Fibroblast of skin of left quadriceps (primary cell): ENCODE results near the gene SHISA9.
A peak's percentile ranks its signal among the peaks of the same experiment; 100 is the strongest.

Source experiments
- DNase-seq, 2 experiments: peaks; one replicate each; pipeline ENCODE4 v3.0.0-alpha.2; 2013; ENCODE audit warnings: low read depth in 2 of 2

The SHISA9 gene

DNA sequence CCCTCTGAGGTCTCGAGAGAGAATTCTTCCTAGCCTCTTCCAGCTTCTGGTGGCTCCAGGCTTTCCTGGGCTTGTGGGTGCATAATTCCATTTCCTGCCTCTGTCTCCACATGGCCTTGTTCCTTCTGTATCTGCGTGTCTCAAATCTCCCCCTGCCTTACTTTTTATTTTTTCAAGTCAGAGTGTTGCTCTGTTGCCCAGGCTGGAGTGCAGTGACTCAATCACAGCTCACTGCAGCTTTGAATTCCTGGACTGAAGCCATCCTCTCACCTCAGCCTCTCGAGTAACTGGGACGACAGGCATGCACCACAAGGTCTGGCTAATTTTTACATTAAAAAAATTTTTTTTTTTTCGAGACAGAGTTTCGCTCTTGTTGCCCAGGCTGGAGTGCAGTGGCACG is 120.6 kb downstream of the SHISA9 start:
- DNase-seq: no peak

GRCh38 chr16:13029786-13030185 is 128.4 kb downstream of the SHISA9 start:
- DNase-seq: no peak

GRCh38 chr16:13030769-13031168 is 129.4 kb downstream of the SHISA9 start:
- DNase-seq: no peak

- no peak for DNase-seq
These were observed 131.5 kb downstream of the SHISA9 start for GRCh38 chr16:13032911-13033310.

DNA sequence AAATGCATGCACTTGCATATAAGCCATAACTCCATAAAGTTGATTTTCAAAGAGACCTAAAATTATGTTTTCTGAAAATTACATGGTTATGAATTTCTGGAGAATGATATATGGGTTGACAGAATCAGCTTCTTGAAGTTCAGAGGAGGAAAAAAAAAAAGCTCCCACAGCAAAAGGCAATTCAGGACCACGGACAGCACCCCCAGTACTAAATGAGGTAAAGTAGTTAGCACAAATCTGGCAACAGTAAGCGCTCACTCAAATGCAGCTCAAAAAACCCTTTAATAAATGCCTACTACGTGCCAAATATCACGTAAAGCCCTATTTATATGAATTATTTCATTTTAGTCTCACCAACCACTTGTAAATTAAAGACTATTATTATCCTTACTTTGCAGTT is 135.2 kb downstream of the SHISA9 start:
- DNase-seq: peak in 1 of 2 experiments; percentile 4

GRCh38 chr16:13038591-13038990 is 137.2 kb downstream of the SHISA9 start:
- no peak for DNase-seq

DNA sequence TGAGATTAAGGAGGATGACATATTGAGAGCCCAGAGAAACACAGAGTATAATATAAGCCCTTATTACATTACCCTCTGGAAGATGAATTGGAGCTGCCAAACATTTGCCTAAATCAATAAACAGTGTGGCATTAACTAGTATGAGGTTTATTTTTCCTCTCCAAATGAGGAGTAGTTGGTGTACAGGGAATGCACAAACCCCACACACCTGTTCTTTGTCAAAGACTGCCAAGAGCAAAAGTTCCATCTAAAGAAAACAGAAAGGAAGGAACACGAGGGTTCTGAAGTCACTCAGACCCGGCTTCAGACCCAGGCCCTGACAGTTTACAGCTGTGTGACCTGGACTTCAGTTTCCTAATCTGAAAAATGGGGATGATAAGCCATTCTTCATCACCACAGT is 138.1 kb downstream of the SHISA9 start:
- no peak for DNase-seq

DNA sequence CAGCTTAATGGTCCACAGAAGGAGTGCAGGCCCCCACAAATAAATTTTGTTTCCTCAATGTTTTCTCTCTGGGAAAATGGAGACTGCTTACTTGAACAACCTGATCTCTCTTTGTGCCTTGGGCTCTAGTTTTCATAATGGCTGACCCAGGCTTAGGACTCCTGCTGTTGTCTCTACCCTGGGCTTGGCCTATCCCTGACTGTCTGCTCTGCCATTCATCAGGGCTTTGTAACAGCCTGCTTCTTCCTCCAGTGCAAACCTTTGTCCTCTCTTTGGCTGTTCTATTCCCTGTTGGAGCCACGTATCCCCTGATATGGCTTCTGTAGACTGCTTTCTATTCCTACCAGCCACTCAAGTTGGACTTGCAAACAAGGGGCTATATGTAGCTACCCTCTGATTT is 139.8 kb downstream of the SHISA9 start:
- no peak for DNase-seq

DNA sequence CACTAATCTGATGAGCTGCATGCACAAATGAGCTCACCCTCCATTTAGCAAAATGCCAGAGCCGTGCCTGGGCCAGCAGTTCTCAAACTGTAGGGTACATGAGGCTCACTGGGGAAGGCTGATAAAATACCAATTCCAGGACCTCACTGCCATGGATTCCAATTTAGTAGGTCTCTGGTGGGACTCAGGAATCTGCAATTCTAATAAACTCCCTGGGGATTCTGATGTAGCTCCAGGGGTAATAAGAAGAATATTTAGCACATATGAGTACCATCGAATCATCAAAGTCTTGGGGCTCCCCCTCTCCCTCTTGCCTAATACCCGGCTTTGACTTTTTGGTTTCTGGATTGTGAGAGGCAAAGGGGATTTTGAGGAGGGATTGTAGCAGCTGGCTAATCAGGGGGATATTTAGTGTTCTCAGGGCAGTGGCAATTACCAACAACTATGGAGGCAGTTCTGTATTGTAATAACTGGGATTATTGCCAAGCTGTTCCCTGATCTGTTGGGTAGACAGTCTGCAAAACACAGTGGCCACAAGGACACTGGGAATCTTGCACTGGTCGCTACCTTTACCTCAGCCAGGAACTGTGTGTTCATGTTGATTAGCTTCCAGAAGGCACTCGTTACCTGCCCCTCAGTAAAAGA is 140.4 kb downstream of the SHISA9 start:
- DNase-seq: no peak

- DNase-seq: no peak
These were observed 140.9 kb downstream of the SHISA9 start for GRCh38 chr16:13042291-13042685.

- no peak for DNase-seq
These were observed 144.8 kb downstream of the SHISA9 start for GRCh38 chr16:13046061-13046821.

GRCh38 chr16:13047276-13047675 is 145.9 kb downstream of the SHISA9 start:
- DNase-seq: no peak

DNA sequence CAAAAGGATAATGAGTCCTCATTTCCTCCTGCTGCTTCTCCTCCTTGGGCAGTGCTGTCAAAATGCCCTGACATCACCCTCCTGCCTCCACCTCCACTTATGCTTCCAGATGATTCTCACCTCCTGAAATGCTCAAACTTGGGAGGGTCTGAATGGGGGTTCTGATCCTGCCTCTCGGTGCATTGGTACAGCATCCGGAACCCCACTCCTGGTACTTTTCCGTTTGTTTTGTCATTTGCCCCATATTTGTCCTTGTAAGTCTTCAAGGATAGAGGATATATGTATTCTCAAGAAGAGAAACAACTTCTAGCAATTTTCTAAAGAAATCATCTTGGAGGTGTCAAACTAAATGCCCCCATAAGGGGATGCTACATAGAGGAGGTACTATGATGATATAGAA is 148.3 kb downstream of the SHISA9 start:
- no peak for DNase-seq

- DNase-seq: no peak
These were observed 151.0 kb downstream of the SHISA9 start for GRCh38 chr16:13052431-13052830.

DNA sequence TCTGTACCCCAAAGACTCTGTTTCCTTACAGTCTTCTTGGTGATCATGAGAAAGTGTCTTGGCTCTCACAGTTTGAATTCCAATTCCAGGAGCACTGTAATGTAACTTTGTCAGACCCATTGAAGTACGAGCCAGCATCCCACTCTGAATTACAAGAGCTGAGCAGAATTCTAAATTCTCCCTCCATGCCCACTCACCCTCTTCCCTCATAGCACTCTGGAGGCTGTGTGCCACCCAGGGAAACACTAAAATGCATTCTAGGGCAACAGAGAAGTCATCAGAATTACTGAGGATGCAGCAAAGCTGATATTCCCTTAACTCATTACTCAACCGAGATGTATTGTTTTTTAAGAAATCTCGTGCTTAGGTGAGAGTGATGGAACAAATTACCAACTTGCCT is 154.1 kb downstream of the SHISA9 start:
- no peak for DNase-seq

DNA sequence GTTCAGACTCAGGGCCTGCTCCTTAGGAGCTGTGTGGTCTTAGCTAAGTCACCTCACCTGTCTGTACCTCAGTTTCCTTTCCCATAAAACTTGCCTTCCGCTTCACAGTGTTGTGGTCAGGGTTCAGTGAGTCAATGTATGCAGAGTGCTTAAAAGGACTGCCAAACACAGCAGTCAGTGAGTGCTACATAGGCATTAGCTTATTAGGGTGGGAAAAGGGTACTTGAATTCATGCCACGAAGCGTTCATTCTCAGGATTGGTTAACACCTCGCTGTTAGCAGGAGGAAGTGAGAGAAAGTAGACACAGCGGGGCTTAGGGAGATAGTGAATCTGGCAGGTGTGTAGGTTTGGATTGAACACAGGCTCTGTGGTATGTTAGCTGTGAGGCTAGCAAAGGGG is 155.2 kb downstream of the SHISA9 start:
- DNase-seq: no peak

GRCh38 chr16:13060932-13061331 is 159.5 kb downstream of the SHISA9 start:
- DNase-seq: no peak

- no peak for DNase-seq
These were observed 160.3 kb downstream of the SHISA9 start for GRCh38 chr16:13061691-13062090.

DNA sequence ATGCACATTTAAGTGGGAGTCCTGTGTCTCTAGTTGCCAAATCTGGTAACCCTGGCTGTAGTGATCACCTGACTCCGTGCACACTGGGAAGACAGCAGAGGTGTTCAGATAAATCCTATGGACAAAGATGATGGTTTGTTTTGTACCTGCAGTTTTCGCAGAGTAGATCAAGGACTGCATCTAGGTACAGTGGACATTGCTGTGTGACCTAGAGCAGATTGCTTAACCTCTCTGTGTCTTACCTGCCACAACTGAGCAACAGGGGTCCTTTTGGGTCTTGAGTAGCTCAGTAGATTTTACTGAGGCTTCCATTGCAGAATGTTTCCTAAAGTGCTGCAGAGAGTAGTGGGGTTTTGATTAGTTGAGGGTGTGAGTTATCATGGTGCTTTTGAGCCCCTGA is 160.8 kb downstream of the SHISA9 start:
- DNase-seq: no peak

DNA sequence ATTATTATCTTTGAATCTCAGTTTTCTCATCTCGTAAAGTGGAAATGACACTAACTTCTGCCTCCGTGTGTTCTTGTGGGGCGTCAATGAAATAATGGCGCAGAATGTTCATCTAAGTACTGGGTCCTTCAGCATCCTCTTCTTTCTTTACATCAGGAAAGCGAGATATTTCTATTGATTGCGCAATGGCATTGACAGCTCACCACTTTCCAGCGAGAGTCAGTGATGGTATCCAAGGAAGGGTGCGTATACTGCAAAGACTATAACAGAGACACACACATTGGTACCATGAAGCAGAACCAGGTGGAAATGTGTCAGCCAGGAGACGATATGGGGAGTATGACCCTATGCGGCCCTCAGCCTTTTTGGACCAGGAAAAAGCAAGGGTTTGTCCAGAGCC is 162.1 kb downstream of the SHISA9 start:
- no peak for DNase-seq

GRCh38 chr16:13064821-13065220 is 163.4 kb downstream of the SHISA9 start:
- DNase-seq: no peak

- no peak for DNase-seq
These were observed 166.2 kb downstream of the SHISA9 start for GRCh38 chr16:13067648-13068047.

DNA sequence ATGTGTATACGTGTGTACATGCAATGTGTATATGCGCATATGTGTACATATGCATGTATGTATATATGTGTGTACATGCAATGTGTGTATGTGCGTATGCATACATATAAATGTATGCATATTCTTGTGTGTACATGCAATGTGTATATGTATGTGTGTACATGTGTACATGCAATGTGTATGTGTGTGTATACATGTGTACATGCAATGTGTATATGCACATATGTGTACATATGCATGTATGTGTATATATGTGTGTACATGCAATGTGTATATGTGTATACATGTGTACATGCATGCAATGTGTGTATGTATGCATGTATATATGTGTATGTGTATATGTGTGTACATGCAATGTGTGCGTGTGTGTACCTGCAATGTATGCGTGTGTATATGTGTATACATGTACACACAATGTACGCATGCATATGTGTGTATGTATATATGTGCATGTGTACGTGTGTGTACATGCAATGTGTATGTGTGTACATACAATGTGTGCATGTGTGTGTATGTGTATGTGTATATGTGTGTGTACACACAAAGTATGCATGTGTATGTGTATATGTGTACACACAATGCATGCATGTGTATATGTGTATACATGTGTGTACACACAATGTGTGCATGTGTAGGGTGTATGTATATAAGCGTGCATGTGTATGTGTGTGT is 167.7 kb downstream of the SHISA9 start:
- DNase-seq: no peak
